Measurements from ENCODE around the gene DNAJC25.
"Not testable (repeated sequence)": the region's sequence is repeated elsewhere in the genome, so short reads cannot be mapped to it uniquely, and the experiment has no call there.

The DNAJC25 gene

DNA sequence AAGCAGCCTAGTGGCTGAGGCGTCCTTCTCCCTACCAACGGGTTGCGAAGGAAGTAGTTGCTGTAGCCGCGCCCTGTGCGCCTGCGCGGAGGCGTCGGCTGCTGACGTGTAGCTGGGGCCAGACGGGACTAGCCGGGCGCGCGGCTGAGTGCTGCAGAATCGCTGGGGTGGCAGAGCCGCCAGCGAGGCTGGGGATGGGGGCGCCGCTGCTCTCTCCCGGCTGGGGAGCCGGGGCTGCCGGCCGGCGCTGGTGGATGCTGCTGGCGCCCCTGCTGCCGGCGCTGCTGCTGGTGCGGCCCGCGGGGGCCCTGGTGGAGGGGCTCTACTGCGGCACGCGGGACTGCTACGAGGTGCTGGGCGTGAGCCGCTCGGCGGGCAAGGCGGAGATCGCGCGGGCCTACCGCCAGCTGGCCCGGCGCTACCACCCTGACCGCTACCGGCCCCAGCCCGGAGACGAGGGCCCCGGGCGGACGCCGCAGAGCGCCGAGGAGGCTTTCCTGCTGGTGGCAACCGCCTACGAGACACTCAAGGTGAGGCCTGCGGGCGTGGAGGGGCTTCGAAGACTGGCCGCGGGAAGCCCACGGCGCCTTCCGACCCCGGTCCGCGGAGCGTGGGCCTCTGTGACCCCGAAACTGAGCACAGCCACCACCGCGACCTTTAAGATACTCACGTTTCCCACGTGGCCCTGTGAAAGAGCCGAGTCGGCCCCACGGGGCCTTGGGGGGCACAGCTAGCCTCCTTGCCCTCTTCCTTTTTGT lies at the start of gene DNAJC25:
Gene DNAJC25 (plus strand): TSS at position 121 of the 758 bp plus-strand sequence. CDS start 74 bp downstream, at position 195.
- peak; percentile 90 for DNase-seq (ENCODE audit: low read depth)

DNA sequence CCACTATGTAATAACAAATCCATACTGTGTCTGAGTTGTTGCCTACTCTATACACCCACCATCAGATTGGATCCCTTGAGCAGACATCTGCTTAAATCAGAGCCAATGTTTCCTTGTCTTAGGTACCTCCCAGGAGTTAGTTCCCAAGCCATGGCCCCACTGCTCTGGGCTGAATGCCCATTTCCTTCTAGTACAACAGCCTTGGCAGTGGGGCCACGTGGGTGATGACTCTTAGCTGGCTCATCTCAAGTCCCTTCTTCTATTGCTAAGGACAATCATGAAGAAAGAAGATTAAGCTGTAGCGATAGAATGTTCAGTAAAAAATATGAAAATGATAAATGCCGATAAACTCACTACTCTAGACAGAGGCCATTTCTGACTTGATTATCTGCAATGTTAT lies 48.2 kb upstream of the DNAJC25 start:
- no peak for DNase-seq (ENCODE audit: low read depth)

DNA sequence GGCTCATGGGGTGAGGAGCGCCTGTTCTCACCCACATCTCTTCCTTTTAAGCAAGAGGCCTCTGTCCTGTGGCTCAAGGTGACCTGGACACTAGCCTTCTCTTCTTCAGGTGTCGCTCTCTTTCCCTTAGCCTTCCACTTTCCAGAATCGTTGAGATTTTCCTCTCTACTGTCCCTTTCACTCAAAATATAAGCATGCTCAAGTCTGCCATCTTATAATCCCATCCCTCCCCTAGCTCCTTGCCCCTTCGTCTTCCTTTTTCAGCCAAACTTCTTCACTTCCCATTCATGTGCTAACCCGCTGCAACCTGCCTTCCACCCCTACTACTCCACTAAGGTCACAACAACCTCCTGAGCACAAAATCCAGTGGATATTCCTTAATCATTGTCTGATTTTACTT lies 44.8 kb upstream of the DNAJC25 start:
- no peak for DNase-seq (ENCODE audit: low read depth)

DNA sequence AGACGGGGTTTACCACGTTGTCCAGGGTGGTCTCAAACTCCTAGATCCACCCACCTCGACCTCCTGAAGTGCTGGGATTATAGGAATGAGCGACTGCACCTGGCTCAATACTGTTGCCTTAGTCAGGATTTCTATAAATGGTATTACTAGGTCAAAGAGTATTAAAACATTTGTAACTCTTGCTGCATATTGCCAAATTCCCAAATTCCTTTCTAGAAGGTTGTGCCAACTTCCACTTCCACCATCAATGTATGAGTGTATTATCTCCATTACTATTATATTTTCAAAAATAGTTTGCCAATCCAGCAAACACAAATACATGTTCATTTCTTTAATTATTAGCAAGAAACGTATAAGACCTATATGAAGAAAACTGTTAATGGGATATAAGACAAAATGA lies 42.3 kb upstream of the DNAJC25 start:
- no peak for DNase-seq (ENCODE audit: low read depth)

DNA sequence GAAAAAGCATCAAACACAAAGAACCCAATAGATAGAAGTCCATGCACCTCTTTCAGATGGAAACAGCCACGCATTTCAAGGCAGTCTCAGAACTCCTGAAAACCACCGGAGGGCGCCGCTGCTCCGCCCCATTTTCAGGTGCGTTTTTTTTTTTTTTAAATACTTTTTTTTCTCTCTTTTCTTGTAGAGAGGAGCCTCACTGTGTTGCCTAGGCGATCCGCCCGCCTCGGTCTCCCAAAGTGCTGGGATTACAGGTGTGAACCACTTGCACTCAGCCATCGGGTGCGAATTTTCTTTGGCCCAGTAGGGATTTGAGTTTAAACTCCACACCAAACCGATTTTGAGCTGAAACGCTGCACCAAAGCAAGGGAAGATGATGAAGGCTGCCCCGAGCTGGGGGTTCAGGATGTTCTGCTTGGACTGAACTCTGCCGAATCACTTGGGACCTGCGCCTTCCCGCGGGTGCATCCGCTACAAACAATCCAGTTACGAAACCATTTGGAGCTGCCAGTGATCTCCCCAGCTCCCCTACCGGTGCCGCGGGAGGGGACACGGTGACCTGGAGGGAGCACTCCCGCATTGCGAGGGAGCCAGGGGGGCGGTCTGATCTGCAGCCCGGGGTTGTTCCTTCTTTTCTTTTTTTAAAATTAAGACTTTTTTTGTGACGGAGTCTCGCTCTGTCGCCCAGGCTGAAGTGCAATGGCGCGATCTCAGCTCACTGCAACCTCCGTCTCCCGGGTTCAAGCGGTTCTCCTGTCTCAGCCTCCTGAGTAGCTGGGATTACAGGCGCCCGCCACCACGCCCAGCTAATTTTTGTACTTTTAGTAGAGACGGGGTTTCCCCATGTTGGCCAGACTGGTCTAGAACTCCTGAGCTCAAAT lies 33.0 kb upstream of the DNAJC25 start:
- no peak for DNase-seq (ENCODE audit: low read depth)

DNA sequence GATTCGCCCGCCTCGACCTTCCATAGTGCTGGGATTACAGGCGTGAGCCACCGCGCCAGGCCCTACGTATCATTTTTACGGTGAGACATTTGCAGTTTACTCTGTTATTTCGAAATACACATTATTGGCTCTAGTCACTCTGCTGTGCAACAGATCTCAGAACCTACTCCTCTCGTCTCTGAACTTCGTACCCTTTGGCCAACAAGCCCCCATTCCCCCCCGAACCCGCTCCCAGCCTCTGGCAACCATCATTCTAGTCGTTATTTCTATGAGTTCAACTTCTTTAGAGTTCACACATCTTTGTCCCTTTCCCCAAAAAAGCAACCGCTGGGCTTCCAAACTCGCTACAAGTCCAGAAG lies 32.4 kb upstream of the DNAJC25 start:
- no peak for DNase-seq (ENCODE audit: low read depth)

DNA sequence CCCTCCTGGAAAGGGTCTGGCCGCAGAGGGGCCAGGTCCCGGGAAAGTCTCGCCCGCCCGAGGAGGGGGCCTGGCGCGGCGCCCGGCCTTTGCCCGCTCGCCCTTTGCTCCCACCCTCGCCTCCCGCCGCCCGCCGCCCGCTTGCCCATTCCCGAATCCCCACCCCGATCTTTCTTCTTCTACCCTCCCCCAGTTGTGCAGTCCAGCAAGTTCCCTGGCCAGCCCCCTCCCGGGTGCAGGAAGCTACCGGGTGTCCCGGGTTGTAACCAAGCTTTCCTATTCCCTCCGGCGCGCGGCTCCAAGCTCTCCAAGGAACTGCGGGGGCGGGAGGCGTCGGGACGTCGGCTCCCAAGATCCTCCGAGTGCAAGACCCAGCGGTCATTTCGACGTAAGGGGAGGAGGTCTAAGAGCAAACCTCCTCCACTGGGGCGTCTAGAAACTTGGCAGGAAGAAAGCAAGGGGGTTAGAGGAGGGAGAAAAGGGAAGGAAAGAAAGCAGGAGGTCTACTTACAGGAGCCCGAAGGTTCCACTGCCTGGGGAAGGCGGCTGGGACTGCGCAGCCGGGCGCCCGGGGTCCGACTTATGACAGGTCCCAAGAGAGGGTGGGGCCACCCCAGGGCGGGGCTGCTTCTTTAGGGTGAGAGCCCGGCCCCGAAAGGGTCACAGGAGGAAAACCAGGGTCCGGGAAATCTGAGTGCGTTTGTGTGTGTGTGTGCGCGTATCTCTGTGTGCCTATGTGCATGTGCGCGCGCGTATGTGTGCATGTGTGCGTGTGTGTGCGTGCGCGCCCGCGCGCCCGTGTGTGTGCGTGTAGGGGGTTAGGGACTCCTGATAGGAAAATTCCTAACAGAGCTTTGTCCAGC lies 31.8 kb upstream of the DNAJC25 start, which contains the start of gene PTGR1:
Gene PTGR1 (minus strand): TSS at position 556 of the 863 bp plus-strand sequence. CDS start 2,225 bp downstream, outside the sequence.
- DNase-seq (ENCODE audit: low read depth), result no peak

DNA sequence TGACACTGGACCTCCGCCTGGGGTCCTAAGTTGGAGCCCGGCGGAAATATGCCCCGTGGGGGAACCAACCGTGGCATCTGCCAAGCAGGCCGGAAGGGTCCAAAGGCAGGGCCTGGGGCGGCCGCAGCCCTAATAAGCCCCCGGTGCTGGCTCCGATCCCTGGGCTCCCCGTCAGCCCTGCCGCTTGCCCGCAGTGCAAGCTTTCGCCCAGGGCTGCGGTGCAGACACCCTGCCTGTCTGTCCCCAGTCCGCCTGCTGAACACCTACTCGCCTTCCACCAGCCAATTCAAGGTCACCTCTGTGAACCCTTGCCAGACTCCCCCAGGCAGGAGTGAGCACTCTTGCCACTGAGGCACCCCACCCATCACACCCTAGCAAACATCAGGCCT lies 31.2 kb upstream of the DNAJC25 start:
- no peak for DNase-seq (ENCODE audit: low read depth)

DNA sequence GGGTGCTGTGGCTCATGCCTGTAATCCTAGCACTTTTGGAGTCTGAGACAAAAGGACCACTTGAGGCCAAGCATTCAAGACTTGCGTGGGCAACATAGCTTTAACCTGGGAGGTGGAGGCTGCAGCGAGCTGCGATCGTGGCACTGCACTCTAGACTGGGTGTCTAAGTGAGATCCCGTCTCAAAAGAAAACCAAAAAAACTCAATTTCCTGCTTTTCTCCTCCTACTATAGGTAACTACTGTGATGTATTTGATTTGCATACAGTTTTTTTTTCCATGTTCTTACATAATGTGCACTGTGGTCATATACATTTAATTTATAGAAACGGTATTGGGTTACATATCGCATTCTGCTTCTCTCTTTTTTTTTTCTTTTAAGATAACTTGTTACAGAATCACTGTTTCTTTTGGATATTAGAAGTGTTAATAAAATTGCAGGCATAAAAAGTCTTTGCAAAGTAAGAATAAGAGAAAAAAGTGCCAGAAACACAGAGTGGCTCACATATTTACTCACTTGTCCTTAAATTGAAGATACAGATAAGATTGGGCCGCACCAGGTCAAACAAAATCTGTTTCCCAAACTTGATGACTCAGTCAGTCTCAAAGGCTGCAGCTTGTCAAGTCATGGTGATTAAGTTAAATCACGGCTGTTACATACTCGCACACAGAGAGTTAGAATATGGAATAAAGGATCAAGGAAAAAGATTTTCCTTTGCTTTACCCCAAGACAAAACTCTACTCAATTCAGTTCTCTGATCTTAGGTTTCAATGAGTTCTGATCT lies 29.7 kb upstream of the DNAJC25 start:
- no peak for DNase-seq (ENCODE audit: low read depth)

DNA sequence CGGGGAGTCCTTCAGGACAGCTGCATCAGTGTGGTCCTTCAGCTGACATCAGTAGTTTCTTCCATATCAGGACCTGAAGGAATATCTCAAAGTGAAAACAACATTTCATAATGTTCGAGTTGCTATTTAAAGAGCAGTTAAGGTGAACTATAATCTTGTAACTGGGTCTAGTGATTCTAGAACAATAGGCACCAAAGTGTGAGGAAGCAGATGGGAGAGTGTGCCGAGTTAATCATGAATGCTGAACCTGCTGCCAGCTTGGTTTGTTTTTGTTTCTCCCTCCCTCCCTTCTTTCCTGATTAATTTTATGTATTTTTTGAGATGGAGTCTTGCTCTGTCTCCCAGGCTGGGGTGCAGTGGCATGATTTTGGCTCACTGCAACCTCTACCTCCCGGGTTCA lies 28.1 kb upstream of the DNAJC25 start:
- no peak for DNase-seq (ENCODE audit: low read depth)

DNA sequence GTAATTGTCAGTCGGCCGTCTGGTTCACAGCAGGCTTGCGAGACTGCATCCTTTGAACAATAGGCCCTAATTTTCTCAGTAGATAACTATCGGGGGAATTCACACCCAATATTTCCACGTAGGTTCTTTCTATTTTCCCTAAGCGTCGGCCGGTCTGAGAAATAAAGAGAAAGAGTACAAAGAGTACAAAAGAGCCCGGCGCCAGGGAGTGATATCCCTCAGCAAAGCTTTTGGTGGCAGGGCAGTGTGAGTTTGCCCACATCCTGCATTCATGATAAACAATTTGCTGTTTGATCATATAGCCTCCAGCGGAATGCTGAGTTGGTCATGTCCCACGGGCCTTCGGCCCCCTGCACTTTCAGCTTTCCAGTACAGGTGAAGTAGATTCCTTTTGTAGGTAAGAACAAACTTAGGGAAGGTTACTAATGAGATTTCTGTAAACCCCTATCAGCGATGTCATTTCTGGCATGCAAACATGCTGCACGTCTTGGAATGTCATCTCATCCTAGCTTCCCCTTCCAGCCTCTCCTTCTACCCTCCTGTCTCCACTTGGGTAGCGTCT lies 27.0 kb upstream of the DNAJC25 start:
- no peak for DNase-seq (ENCODE audit: low read depth)

DNA sequence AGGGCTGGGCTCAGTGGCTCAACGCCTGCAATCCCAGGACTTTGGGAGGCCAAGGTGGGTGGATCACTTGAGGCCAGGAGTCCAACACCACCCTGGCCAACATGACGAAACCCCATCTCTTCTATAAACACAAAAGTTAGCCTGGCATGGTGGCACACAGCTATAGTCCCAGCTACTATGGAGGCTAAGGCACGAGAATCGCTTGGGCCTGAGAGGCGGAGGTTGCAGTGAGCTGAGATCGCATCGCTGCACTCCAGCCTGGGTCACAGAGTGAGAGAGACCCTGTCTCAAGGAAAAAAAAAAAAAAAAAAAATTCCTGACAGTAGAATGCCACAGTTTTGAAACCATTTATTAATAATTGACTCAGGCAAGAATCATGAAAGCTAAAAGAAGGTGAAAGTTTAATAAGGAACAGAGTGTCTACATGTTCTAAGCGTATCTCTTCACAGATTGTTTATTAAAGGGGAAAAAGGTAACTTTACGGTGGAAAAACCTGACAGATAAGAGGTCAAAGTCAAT lies 26.0 kb upstream of the DNAJC25 start:
- DNase-seq (ENCODE audit: low read depth), result no peak

DNA sequence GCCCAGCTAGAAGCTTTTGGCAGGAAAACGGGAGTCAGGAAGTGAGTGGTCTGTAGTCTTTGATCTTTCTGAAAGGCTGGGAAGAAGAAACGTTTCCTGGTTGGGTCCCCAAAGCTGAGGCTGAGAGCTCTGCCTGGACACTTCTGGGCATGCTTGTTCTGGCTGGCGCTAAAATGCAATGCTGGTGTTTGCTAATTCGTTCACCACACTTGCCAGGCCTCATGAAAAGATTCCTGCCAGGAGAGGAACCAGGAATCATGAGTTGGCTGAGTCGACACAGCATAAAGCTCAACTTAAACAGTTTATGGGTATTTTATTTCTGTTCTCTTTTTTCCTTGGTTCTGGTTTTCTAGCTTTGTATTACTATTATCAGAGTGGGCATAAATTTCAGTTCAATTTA lies 21.0 kb upstream of the DNAJC25 start:
- DNase-seq (ENCODE audit: low read depth), result no peak

DNA sequence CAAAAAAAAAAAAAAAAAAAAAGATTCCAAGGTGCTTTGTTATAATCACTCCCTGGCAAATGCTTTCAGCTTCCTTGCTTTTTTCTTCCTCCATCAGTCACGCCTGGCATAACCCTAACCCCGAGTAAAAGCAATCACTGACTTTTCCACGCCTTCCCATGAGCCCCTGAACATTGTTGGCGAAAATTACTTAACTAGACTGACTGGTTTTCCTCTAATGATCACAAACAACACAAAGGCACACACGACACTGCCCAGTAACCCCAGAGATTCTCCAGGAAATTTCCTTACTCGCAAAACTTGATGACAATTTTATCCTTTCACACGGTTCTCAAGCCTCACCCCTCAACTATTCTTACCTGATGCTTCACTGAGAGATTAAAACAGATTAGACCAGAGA lies 20.3 kb upstream of the DNAJC25 start:
- DNase-seq (ENCODE audit: low read depth), result no peak

DNA sequence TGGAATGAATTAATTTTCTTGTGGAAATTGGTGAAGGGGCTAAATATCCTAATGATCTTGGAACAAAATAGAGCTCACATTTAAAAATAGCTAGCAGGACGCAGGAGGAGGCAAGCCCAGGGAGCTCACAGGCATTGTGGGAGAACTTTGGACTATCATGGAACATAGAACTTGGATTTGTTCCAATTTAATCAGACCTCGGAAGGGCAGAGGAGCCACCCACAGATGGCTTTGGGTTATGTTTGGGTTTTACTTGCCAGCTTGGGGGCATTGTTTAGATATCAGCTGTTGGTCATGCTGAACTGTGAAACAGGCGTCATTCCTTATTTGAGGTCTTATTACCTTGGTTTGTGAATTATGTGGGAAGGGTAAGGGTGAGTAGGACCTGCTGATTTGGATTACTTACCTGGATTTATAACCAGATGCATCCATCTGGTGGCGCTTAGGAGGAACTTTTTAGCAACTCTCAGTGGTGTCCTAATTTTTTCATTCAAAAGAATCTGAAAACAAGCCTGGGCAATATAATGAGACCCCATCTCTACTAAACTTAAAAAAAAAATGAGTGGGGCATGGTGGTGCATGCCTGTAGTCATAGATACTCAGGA lies 17.6 kb upstream of the DNAJC25 start:
- DNase-seq (ENCODE audit: low read depth), result no peak

DNA sequence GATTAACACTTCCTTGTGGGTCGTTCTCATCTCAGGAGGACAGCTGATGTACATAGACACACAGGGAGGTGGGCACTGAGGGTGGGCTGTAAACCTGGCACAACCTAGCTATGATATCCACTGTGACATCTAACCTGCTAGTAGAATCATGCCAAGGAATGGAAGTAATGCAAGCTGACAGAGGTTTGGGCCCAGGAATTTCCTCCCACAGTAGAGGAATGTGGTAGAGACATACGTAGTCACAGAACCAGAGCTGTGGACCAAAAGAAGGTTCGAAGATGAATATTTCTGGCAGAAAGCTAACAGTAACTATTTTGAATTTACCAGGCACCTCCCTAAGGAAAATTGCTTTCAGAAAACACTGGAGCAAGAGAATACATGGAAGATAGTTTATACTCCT lies 15.2 kb upstream of the DNAJC25 start:
- DNase-seq (ENCODE audit: low read depth), result no peak

DNA sequence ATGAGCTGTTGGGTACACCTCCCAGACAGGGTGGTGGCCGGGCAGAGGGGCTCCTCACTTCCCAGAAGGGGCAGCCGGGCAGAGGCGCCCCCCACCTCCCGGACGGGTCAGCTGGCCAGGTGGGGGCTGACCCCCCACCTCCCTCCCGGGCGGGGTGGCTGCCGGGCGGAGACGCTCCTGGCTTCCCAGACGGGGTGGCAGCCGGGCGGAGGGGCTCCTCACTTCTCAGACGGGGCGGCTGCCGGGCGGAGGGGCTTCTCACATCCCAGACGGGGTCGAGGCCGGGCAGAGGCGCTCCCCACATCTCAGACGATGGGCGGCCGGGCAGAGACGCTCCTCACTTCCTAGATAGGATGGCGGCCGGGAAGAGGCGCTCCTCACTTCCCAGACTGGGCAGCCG lies 13.8 kb upstream of the DNAJC25 start:
- not testable (repeated sequence) for DNase-seq (ENCODE audit: low read depth)

DNA sequence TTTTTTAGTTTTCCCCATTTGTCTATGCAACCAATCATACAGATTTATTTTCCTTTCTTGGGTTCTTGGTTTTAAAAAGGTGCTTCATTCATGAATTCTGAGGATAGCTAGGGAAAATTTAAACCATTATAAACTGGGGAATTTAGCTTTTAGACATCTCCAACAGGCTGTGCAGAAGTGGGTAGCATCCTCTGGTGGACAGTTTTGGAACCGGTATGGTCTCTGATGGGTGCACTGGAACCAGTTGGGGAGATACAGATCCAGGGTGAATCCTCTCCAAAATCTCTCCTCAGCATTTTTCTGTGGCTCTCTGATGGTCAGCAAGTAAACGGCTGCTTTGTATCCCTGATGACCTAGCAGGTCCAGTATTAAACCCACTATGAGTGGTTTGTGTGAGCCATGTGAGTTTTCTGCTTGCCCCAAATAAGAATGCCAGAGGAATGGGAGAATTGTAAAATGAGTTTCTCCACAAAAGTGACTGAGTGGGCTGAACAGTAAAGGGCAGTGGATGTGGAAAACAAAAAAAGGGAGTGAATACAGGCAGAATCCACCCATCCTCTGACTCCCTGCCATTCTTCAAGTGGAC lies 9.1 kb upstream of the DNAJC25 start:
- no peak for DNase-seq (ENCODE audit: low read depth)

DNA sequence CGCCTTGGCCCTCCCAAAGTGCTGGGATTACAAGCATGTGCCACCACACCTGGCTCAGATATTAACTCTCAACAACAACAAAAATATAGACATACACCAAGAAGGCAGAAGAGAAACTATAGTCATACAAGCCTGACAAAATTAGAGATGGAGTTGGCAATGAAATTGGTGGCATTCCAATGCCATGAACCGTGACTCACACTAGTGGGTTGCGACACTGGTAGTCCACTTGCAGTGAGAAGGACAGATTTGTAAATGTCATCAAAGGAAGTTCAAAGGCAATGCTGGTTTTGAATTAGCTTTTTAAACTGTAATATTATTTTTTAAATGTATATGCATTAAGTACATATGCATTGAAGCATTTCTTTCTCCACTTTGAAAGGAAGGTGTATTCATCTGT lies 8.5 kb upstream of the DNAJC25 start:
- peak; percentile 76 for DNase-seq (ENCODE audit: low read depth)

Measured in GM04503 (cell line).